Urothelium cell line (cell line): Measurements from ENCODE around the gene GABBR2.

ENCODE experiments used
- DNase-seq: peaks from one replicate; pipeline ENCODE4 v3.0.0; 2011; ENCODE audit warnings: low spot score, mixed read lengths
- FAIRE-seq: peaks from 2 replicates; lab custom pipeline; 2011; peaks lifted over from hg19 to GRCh38; lab: Jason Lieb, UNC

GABBR2 gene

DNA sequence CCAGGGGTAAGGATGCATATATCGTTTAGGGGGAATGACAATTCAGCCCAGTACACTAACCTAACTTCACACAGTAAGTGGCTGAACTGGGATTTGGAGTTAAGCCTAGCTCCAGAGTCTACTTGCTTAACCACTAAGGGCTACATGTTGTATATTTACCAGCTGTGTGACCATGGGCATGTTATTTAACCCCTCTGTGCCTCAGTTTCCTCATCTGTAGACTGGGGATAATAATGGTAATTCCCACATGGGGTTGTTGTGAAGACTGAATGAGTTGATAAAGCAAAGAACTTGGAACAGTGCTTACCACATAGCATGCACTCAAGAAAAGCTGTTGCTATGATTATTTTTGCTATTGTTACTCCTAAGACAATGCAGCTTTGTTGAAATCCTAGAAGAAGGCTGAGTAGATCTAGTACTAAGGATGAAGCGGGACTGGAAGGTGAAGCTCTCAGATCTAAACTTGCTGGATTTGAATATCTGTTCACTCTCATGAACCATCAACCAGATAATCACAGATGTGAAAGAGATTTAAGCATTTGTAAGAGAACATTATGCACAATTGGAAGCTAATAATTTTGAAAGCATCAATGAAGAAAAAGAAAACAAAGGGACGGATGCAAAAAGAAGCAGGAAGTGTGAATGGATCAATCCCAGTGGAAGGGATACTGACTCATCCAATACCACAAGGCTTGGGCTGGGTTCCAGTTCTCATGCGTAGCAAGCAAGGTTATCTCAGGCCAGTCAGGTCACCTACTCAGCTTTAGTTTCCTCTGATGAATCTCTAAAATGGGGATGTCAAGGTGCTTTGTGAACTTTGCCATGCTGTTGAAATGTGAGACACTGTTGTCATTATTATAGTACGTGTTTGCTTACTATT, 374.8 kb downstream of the GABBR2 start:
- FAIRE-seq (no peak), DNase-seq (peak; percentile 81)

DNA sequence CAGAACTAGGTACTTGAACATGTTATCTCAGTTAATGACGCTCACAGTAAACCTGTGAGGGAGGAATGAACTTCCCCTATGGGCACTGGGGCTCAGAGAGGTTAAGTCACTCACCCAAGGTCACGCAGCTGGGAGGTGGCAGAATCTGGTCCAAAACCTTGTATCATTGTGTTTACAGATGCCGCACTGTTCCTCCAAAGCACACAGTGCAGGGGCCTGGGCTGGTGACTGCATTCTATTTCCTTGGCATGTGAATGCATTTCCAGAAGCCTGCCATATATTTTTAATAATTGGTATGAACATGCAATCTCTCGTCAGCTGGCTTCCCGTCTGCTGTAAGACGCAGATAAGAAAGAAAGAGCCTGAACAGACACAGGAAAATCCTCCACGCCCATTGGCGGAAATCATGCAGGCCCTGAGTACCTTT, 376.3 kb downstream of the GABBR2 start:
- FAIRE-seq (no peak), DNase-seq (no peak)

DNA sequence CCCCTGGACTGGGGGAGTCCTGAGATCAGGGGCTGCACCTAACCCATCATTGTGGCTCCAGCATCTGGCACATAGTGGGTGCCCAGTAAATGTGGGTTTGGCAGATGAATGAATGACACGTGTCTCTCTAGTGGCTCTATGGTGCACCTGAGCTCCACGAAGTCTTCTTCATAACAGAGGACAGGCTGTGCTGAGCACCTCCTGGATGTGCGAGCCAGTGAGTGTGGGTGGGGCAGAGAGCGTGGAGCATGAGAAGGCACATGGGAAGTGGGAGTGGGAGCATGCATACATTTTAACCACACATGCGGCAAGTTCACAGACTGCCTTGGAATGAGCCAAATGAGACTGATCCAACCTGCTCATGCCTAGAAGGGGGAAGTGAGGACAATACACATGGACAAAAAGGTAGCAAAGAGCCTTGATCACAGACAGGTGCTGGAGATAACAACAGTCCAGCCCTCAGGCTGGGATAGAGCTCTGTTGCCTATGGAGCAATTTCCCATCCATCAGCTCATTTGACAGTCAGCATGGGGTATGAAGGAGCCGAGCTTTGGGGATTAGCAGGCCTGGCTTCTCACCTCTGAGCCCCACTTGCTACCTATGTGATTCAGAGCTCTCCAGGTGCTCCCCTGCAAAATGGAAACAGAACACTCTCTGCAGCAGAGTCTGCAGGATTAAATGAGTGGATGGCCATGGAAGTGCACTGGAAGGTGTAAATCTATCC, 377.0 kb downstream of the GABBR2 start:
- FAIRE-seq (no peak), DNase-seq (no peak)

DNA sequence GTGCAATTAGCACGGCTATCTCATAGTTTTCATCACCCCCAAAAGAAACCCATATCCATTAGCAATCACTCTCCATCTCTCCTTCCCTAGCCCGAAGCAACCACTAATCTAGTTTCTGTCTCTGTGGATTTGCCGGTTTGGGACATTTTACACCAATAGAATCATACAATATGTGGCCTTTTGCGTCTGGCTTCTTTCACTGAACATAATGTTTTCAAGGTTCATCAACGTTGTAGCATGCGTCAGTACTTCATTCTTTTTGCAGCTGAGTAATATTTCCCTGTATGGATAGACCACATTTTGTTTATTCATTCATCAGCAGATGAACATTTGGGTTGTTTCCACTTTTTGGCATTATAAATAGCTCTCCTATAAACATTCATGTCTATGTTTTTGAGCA, 377.9 kb downstream of the GABBR2 start:
- FAIRE-seq (no peak), DNase-seq (no peak)

DNA sequence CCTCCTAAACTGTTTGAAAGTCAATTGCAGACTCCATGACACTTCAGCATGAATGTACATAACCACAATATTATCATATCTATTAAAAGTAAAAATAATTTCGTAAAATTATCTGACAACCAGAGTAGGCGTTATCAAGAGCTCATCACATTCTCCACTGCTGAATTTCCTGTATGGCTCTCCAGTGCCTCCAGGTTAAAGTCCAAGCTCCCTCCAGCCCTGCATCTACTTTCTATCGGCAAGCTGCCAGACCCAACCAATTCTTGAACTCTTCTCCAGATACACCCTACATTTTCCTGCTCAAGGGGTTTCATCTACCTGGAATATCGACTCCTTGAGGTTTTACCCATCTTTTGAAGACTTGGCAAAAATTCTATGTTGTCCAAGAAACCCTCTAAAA, 378.8 kb downstream of the GABBR2 start:
- FAIRE-seq (no peak), DNase-seq (no peak)

DNA sequence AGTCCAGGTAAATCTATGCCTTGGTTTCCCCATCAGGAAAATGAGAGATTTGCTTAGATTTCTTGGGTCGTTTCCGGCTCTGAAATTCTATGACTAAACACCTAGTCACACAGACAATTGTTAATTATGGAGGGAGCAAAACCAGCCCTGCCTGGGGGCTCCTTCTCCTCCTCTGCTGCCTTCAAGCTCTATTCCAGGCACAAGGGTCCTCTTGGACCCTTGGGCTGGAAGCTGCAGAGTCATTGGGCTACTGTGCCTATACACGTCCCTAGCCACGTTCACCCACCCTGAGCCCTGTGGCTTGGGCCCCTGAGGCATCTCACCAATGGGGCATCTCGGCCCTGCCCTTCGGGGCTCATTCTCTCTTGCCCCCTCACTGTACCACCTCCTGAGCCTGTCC, 379.5 kb downstream of the GABBR2 start:
- DNase-seq (no peak), FAIRE-seq (no peak)

DNA sequence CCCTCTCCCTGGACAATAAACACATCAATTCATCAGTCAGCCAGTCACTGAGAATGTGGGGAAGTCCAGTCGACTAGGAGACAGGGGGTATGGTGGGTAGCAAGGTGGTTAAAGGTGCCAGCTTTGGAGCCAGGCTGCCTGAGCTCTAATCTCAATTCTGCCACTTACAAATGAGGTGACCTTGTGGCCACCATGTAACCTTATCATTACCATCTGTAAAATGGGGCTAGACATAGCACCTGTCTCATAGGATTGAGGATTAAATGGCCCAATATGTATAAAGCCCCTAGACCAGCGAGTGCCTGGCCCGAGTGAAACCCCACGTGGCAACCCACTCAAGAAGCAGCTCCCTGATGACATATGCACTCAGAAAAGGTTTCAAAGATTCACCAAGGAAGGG, 380.0 kb downstream of the GABBR2 start:
- DNase-seq (no peak), FAIRE-seq (no peak)

DNA sequence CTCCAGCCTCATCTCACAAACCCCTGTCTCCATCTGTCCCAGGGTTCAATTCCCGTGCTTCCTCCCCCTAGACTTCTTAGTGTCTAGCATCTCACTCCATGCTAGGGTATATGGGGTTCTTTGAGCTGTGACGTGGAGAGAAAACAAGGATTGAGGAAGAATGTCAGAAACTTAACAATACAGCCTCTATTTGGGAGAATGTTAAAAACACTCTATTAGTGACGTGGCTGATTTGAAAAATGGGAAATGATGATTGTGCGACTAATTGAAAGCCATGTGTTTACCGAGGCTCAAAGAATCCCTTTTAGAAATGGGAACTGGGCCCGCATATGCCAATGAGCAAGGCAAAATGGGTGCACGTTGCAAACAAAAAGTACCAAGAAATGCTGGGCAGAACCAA, 380.6 kb downstream of the GABBR2 start:
- no peak for FAIRE-seq
- no peak for DNase-seq

DNA sequence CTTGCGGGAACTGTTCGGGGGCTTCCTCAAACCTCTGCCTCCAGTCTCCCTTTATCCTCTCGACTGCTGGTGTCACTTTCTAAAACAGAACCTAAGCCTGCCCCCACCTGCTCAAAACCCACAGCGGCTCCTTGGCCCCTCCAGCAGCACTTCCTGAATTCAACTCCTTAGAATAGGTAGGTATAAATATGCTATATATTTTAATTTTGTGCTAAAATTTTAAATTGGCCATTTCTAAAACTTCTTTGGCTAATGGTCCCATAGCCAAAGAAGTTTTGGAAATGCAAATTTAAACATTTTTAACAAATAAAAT, 381.5 kb downstream of the GABBR2 start:
- FAIRE-seq (no peak), DNase-seq (no peak)

DNA sequence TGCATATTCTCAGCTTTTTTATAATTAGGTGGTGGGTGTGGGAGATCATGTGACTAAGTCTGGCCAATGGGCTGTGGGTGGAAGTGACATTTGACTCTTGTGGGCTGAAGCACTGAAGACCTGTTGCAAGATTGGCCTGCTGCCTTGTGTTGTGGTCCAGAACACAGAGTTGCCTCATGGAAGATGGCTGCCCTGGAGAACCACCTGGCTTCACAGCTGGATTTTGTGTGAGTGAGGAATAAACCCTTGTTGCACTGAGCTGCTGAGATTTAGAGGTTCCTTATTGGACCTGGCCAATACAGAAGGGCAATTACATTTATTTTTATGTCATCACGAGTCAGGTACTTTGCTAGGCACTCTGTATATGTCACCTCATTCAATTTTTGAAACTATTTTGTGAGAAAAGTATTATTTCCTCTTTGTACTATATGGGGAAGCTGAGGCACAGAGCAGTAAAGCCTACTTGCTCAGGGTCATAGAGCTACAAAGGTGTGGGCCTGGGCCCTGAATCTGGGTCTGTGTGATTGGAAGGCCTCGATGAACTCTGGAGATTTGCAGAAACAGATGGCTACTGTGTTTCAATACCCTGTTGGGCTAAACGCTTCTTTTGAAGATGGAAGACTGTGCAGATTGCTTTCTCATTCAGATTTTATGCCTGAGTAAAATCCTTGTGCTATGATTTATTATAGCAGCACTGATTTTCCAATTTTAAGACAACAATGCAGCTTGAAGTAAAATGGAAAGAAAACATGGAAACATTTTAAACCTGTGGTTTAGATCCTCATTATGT, 382.1 kb downstream of the GABBR2 start:
- DNase-seq (no peak), FAIRE-seq (no peak)

DNA sequence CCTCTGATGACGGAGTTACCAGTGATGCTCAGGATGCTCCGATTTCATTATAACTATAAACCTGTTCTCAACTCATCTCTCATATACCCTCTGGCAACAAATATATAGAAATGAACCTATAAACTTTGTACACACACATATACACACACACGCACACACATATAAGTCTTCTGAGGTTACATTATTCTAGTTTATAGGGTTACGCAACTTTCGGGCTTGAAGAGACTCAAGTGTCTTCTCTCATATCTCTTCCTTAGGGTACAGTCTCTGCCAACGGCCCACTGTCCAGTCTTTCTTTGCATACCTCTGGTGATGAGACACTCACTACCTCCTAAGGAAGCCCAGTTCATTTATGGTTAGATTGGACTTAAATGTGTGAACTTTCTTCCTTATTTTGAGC, 383.9 kb downstream of the GABBR2 start:
- DNase-seq (no peak), FAIRE-seq (no peak)

DNA sequence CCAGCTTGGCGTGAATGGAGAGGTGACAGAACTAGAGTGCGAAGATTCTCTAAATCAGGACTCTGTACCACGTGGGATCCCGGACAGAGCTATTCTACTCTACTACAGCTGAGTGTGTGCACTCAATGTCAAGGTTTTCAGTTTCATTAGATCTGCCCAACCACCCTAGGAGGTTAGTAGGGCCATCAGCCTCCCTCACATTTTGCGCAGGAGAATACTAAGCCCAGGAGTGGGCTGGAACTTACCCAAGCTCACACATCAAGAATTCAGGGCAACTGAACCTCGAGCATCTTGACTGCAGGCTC, 385.0 kb downstream of the GABBR2 start:
- no peak for FAIRE-seq
- DNase-seq: no peak

DNA sequence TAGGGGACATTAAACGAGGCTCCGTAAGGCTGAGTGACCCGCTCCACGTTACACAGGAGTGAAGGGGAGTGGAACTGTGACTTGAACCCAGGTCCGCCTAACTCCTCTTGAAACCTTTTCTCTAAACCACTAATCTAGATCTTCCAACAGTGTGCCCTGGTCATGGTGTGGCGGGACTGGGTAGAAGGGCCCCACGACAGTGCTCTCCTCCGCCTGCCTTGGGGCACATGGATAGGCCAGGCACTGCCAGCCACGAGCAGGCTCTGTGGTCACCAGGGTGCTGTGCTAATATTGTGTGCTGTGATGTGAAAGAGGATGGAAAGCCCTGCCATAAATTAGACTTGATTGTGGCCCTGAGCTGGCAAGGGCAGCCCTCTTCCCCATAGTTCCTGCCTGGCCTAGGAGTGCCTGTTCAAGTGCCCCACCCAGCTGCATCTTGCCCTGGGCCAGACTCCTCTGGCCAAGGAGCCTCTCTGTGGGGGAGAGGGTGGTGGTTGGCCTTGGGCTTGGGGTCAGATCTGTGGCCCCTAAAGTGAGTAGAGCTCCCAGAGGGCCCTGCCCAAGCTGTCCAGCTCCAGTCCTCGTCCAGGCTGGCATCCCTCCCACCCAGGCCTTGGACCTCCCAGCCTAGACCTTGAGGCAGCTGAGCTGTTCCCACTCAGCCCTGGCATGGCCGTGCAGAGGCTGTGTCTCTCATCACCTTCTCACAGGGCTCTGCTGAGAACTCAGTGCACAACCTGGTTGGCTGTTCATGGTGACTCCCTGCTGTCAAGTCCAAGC, 385.5 kb downstream of the GABBR2 start:
- FAIRE-seq (no peak), DNase-seq (no peak)

DNA sequence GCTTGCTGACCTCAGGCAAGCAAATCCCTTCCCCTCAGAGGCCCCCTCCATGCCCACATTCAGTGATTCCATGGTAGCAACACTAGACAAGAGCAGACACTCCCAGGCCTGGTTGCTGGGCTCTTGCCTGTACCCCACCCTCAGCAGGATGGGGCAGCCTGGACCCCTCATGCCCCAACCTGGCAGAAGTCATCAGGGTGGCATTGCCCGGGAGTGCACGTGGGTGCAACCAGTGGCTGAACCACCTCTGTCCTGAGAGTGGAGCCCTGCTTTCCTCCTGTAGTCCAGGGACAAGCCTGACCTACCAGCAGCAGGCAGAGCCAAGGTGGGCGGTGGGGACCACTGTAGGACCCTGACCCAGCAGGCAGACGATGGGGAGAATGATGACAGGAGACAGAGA, 387.5 kb downstream of the GABBR2 start:
- FAIRE-seq (no peak), DNase-seq (no peak)

DNA sequence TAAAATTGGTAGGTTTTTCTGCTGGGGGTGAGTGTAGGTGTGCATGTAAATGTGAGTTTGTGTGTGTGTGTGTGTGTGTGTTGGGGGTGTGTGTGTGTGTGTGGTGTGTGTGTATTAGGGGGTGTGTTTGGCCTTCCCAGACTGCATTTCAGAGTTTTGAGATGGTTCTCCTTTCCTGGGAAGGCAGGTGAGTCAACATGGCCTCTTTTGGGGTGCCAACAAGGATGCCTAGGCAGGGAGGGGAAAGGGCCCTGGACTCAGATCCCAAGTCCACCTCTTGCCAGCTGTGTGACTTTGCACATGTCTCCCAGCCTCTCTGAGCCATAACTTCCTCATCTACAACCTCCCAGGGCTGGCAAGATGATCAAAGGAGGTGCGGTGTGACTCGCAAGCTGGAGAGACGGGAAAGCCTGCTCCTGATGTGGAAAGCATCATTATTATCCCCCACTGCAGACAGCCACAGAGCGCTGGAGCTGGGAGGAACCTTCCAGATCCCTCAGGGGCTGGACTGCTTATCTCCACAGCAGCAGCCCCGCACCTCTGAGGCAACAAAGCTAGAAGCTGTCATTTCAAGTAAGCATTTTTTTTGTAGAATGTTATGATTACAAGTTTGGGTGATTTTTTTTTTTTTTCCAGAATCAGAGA, 389.8 kb downstream of the GABBR2 start:
- no peak for DNase-seq

DNA sequence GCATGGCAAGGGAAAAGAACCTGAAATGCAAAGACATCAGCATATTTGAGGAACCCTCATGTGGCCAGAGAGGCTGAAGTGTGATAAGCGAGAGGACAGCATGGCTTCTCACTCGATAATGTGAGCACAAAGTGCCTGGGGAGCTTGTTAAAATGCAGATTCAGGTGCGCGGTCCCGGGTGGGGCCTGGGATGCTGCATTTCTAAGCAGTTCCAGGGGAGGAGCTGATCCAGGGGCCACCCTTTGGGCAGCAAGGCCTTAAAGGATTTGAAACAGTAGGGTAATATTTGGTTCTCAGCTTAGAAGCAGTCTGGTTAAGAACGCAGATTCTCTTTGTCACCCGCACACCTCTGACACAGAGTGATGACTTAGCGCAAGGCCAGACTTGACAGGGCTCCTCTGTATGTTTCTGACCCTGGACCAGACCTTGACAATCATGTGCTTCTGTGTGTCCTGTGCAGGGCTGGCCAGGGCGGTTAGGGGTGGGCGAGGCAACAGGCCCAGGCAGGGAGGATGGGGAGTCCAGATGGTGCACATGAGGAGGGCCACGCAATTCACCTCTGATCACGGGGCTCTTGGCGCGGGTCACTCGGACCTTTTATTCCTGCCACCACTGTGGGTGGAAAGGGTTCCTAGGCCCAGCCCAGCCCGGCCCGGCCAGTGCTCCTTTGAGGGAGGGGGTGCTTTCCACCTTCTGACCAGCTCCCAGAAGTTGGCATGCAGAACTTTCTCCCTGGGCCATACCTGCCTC, 390.5 kb downstream of the GABBR2 start:
- no peak for FAIRE-seq
- DNase-seq: no peak

More for the DNA sequence above, 389.8 kb downstream of the GABBR2 start:
- FAIRE-seq: no peak

DNA sequence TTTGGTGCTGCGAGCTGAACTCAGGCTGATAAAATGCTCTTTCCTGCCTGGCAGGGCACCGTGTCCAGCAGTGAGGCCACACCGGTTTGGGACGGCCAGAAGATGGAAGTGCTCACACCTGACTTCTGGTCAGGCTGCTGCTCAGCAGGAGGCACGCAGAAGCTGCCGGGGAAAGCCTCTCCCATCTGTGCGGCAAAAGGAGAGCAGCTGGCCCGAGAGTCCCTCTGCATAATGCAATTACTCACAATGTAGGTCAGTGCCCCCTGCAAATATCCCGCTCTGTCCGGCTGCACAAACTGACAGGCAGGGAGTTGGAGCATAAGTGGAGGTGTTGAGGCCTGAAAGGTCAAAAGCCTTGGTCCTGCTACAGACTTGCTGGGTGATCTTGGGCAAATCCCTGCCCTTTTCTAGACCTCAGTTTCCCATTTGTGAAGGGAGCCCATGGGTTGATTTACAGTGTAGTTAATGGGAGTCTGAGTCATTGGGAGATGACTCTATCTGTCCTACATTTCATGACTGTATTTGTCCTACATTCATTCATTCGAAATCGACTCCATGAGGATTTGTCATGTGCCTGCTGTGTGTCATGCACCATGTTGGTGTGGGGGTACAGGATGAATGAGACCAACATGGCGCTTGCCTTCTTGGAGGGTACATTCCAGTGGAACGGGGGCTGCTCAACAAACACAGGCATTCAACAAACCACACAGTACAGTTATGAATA, 391.4 kb downstream of the GABBR2 start:
- FAIRE-seq: no peak

DNA sequence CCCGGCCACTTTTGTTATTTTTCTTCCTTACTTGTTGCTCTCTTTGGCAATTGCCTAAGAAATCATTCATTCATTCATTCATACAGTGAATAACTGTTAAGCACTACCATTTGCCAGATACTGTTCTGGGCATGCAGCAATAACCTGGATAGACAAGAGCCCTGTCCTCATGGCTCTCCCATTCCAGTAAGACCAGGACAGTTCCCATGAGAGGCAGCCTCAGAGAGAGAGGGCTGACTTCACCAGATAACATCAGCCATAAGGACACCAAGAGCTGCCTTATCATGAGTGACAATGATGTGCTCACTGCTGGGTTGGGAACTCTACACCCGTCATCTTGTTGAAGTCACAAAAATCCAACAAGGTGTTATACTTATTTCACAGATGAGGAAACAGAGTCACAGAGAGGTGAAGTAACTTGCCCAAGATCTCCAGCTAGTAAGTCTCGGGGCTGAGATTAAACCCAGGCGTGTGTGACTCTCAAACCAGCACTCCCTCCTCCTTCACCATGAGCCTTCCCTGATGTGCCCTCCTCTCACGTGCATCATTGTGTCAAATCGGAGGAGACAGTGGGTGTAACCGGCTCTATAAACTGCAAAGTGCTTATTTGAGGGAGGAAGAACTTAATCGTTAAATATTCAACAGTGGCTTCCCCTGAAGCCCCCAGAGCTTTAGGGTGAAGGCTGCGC, 392.1 kb downstream of the GABBR2 start:
- DNase-seq: no peak
- FAIRE-seq: no peak

More for the DNA sequence above, 391.4 kb downstream of the GABBR2 start:
- DNase-seq: no peak
